K562 (cell line): ENCODE measurements around the gene GPRC5A. TPM values are rescaled to one million over a fixed set of nuclear protein-coding genes. Genes with fewer than 3 reads are reported as not detected.
A peak's percentile ranks its signal among the peaks of the same experiment; 100 is the strongest.

ENCODE experiments used
- ATAC-seq: fragments of 200-7000 bp; cut with Tn5 transposase; 3 replicates; pipeline ENCODE4 v1.9.1; 2020; ENCODE audit warnings: moderate library complexity
- BruUV-seq: library from RNA; stranded (reverse); fragments of 400-500 nt; replicated peaks from 2 replicates; lab custom pipeline; 2021; lab: Mats Ljungman, UMichigan
- CTCF ChIA-PET: fragments of 300-600 bp; formaldehyde crosslinking; extraction: SDS; loops from one replicate; lab custom pipeline; 2021; ENCODE audit warnings: low intra/inter-chr PET ratio; lab: Yijun Ruan, JAX
- POLR2A ChIA-PET: fragments of 300-600, 350-650 bp; sonication (Branson Sonifier 250); formaldehyde crosslinking; extraction: SDS; loops from one replicate; lab custom pipeline; 2021; ENCODE audit warnings: antibody characterized with exemption, inconsistent platforms; lab: Yijun Ruan, JAX
- DNase-seq, 4 experiments: peaks; one replicate each; pipeline versions ENCODE4 v3.0.0 to v3.0.0-alpha.2; 2011 to 2018; ENCODE audit warnings: low spot score in 3 of 4, mixed read lengths in 3 of 4; ENCODE audit errors: extremely low read depth in 1 of 4
- FAIRE-seq: peaks from 2 replicates; lab custom pipeline; 2011; peaks lifted over from hg19 to GRCh38; lab: Jason Lieb, UNC
- H2AFZ ChIP-seq: 2 replicates; pipeline ENCODE4 v1.6.0; 2011; ENCODE audit warnings: low read depth, low read length, control low read depth, inconsistent platforms
- H3K27ac ChIP-seq: fragments of 200-600 bp; 3 replicates; pipeline ENCODE4 v1.8.0; 2011; ENCODE audit warnings: low read depth, mild to moderate bottlenecking, control low read depth, inconsistent platforms, low read length, moderate library complexity, mixed read lengths; ENCODE audit errors: extremely low read depth
- H3K27me3 ChIP-seq, 2 experiments: fragments of 300-600 bp in 1 of 2; 2 replicates in 1 of 2; 3 replicates in 1 of 2; pipeline versions ENCODE4 v1.6.0 to v1.8.0; 2011; ENCODE audit warnings: inconsistent platforms in 2 of 2, low read length in 2 of 2, mild to moderate bottlenecking in 1 of 2, mixed read lengths in 1 of 2, moderate library complexity in 1 of 2; ENCODE audit not compliant: control insufficient read depth in 2 of 2, insufficient read depth in 2 of 2
- H3K36me3 ChIP-seq: fragments of 300-600 bp; 3 replicates; pipeline ENCODE4 v1.8.0; 2011; ENCODE audit warnings: mild to moderate bottlenecking, low read length, inconsistent platforms; ENCODE audit not compliant: control insufficient read depth, insufficient read depth
- H3K4me1 ChIP-seq, 2 experiments: fragments of 200-600 bp in 1 of 2; replicated peaks in 1 of 2; 2 replicates in 1 of 2; 3 replicates in 1 of 2; pipeline versions ENCODE4 v1.5.1 to v1.8.0; 2011; ENCODE audit warnings: inconsistent platforms in 2 of 2, low read length in 2 of 2, mild to moderate bottlenecking in 1 of 2, mixed read lengths in 1 of 2, moderate library complexity in 1 of 2; ENCODE audit not compliant: control insufficient read depth in 2 of 2, insufficient read depth in 2 of 2
- H3K4me2 ChIP-seq: 2 replicates; pipeline ENCODE4 v1.6.1; 2011; ENCODE audit warnings: low read length, control low read depth, inconsistent platforms, mixed read lengths; ENCODE audit not compliant: insufficient read depth
- H3K4me3 ChIP-seq: fragments of 200-600 bp; sonication (generic), shearing (Covaris generic); 2 replicates; pipeline ENCODE4 v1.5.1; 2016; ENCODE audit warnings: control low read depth, inconsistent platforms
- H3K79me2 ChIP-seq: fragments of 200-600 bp; 3 replicates; pipeline ENCODE4 v1.8.0; 2011; ENCODE audit warnings: low read length, inconsistent platforms; ENCODE audit not compliant: control insufficient read depth, insufficient read depth
- H3K9ac ChIP-seq, 2 experiments: 2 replicates each; pipeline versions ENCODE4 v1.6.0 to v1.6.1; 2011; ENCODE audit warnings: low read depth in 2 of 2, low read length in 2 of 2, control low read depth in 1 of 2, inconsistent platforms in 1 of 2, mild to moderate bottlenecking in 1 of 2, mixed read lengths in 1 of 2; ENCODE audit not compliant: insufficient read depth in 1 of 2
- H3K9me1 ChIP-seq: one replicate; pipeline ENCODE4 v1.6.0; 2011; ENCODE audit warnings: inconsistent platforms, mild to moderate bottlenecking, low read length, moderate library complexity; ENCODE audit not compliant: control insufficient read depth, insufficient read depth
- H3K9me3 ChIP-seq: replicated peaks from 2 replicates; pipeline ENCODE4 v1.5.1; 2011; ENCODE audit warnings: low read depth, low read length, inconsistent platforms; ENCODE audit not compliant: control insufficient read depth, insufficient read depth
- H4K20me1 ChIP-seq: replicated peaks from 2 replicates; pipeline ENCODE4 v1.6.1; 2011; ENCODE audit warnings: low read length, inconsistent platforms, mixed read lengths; ENCODE audit not compliant: control insufficient read depth, insufficient read depth
- ARID1B ChIP-seq: fragments of 450-650 bp; IDR thresholded peaks from 2 replicates; pipeline ENCODE4 v1.6.1; 2016; ENCODE audit warnings: antibody characterized with exemption, mild to moderate bottlenecking, inconsistent platforms
- ARID3B ChIP-seq: fragments of 250-450 bp; sonication (Bioruptor Pico); IDR thresholded peaks from 2 replicates; pipeline ENCODE4 v1.4.0; 2020; ENCODE audit warnings: borderline replicate concordance
- BACH1 ChIP-seq: fragments of 200-800 bp; sonication (Bioruptor generic); IDR thresholded peaks from 2 replicates; pipeline ENCODE4 v1.6.1; 2016; ENCODE audit warnings: missing genetic modification characterization, missing compliant biosample characterization
- C11orf30 ChIP-seq: fragments of 450-650 bp; IDR thresholded peaks from 2 replicates; pipeline ENCODE4 v1.6.1; 2016; ENCODE audit warnings: low read depth, mild to moderate bottlenecking
- CTBP1 ChIP-seq: fragments of 450-650 bp; IDR thresholded peaks from 2 replicates; pipeline ENCODE4 v1.6.1; 2016; ENCODE audit warnings: borderline replicate concordance
- DPF2 ChIP-seq: fragments of 450-650 bp; IDR thresholded peaks from 2 replicates; pipeline ENCODE4 v1.6.1; 2016
- FOSL1 ChIP-seq: fragments of 200-800 bp; sonication (Bioruptor generic); conservative IDR thresholded peaks from 2 replicates; pipeline ENCODE4 v1.6.1; 2016; ENCODE audit warnings: missing genetic modification characterization, missing compliant biosample characterization
- FOXA1 ChIP-seq: fragments of 450-650 bp; IDR thresholded peaks from 2 replicates; pipeline ENCODE4 v1.6.1; 2016; ENCODE audit warnings: mild to moderate bottlenecking, borderline replicate concordance
- FOXA3 ChIP-seq, 2 experiments: fragments of 450-650 bp in 1 of 2; sonication (generic) in 1 of 2; formaldehyde crosslinking; IDR thresholded peaks in 1 of 2; conservative IDR thresholded peaks in 1 of 2; 2 replicates each; pipeline versions ENCODE4 v1.4.0 to v1.8.0; 2020 to 2022; ENCODE audit warnings: mild to moderate bottlenecking in 2 of 2, missing genetic modification reagents in 1 of 2
- GTF2B ChIP-seq: IDR thresholded peaks from 2 replicates; pipeline ENCODE4 v1.6.1; 2011; ENCODE audit not compliant: insufficient read length; ENCODE audit errors: extremely low read depth
- JUND ChIP-seq, 2 experiments: IDR thresholded peaks; 2 replicates in 1 of 2; 3 replicates in 1 of 2; pipeline ENCODE4 v1.6.1; 2011; ENCODE audit warnings: borderline replicate concordance in 2 of 2, low read depth in 2 of 2, low read length in 2 of 2, improper control_type of control experiment in 1 of 2, missing biosample characterization in 1 of 2, missing genetic modification characterization in 1 of 2, missing genetic modification reagents in 1 of 2
- LEF1 ChIP-seq: fragments of 450-650 bp; IDR thresholded peaks from 2 replicates; pipeline ENCODE4 v1.6.1; 2016; ENCODE audit warnings: mild to moderate bottlenecking
- SLC30A9 ChIP-seq: fragments of 250-450 bp; sonication (Bioruptor Pico); IDR thresholded peaks from 2 replicates; pipeline ENCODE4 v1.8.0; 2022; ENCODE audit warnings: mild to moderate bottlenecking, moderate library complexity
- SMARCA4 ChIP-seq: fragments of 450-650 bp; IDR thresholded peaks from 2 replicates; pipeline ENCODE4 v1.6.1; 2016
- SMARCC2 ChIP-seq: fragments of 450-650 bp; IDR thresholded peaks from 2 replicates; pipeline ENCODE4 v1.6.1; 2017; ENCODE audit warnings: antibody characterized with exemption, moderate library complexity, mild to moderate bottlenecking, low read depth
- SMARCE1 ChIP-seq: fragments of 450-650 bp; IDR thresholded peaks from 2 replicates; pipeline ENCODE4 v1.7.1; 2016; ENCODE audit warnings: mild to moderate bottlenecking
- SOX6 ChIP-seq: fragments of 450-650 bp; IDR thresholded peaks from 2 replicates; pipeline ENCODE4 v1.6.1; 2014; ENCODE audit warnings: mild to moderate bottlenecking
- TCF3 ChIP-seq: sonication (generic); formaldehyde crosslinking; IDR thresholded peaks from 2 replicates; pipeline ENCODE4 v1.4.0; 2020; ENCODE audit warnings: mild to moderate bottlenecking, missing genetic modification reagents
- TEAD1 ChIP-seq, 2 experiments: fragments of 450-650 bp in 1 of 2; sonication (generic) in 1 of 2; formaldehyde crosslinking; IDR thresholded peaks; 2 replicates each; pipeline versions ENCODE4 v1.4.0 to v1.8.0; 2020 to 2022; ENCODE audit warnings: mild to moderate bottlenecking in 2 of 2, missing genetic modification reagents in 1 of 2
- ZEB2 ChIP-seq: fragments of 450-650 bp; IDR thresholded peaks from 2 replicates; pipeline ENCODE4 v1.6.1; 2016
- ZNF134 ChIP-seq: fragments of 250-450 bp; sonication (Bioruptor Pico); conservative IDR thresholded peaks from 2 replicates; pipeline ENCODE4 v1.4.0; 2020
- ZNF217 ChIP-seq: sonication (generic); formaldehyde crosslinking; IDR thresholded peaks from 2 replicates; pipeline ENCODE4 v1.8.0; 2022; ENCODE audit warnings: mild to moderate bottlenecking, missing genetic modification reagents
- ZSCAN32 ChIP-seq: fragments of 450-650 bp; formaldehyde crosslinking; IDR thresholded peaks from 2 replicates; pipeline ENCODE4 v1.4.0; 2020; ENCODE audit warnings: mild to moderate bottlenecking, moderate library complexity
- WGBS: fragments of 100-300 bp; shearing (Covaris generic); methylation state at CpG from one replicate; pipeline ENCODE4 v1.1.6; 2016; ENCODE audit warnings: low coverage, mixed read lengths; ENCODE audit not compliant: insufficient coverage; ENCODE audit errors: missing lambda C conversion rate; 5-methylcytosine and 5-hydroxymethylcytosine counted together
- in situ Hi-C: fragments of 300-500 bp; cut with MboI; formaldehyde crosslinking; loops from 4 replicates; pipeline ENCODE4 v1.15.0; 2018; ENCODE audit warnings: inconsistent platforms, mixed read lengths
- intact Hi-C: fragments of 100-400 bp; cut with micrococcal nuclease; formaldehyde crosslinking; loops from 2 replicates; pipeline ENCODE4 v1.14.2; 2022
- polyA plus RNA-seq, 8 experiments: library from polyadenylated mRNA; depleted of rRNA in 4 of 8; stranded (reverse) in 5 of 8; unstranded in 3 of 8; fragments of >200 nt; fragmentation: Nextera tagmentation in 2 of 8; fragmentation: Illumina TruSeq in 1 of 8; extraction: Ambion mirVana in 2 of 8; extraction: Trizol in 1 of 8; gene quantifications; 2 replicates each; pipeline versions ENCODE4 v1.2.1 to v1.2.3, GENCODE V29; 2011 to 2014; ENCODE audit warnings: inconsistent platforms in 1 of 8, missing spikeins in 1 of 8
- total RNA-seq, 7 experiments: library from RNA; depleted of rRNA in 6 of 7; stranded (reverse); fragments of >200 nt in 6 of 7; fragmentation: Illumina TruSeq in 2 of 7; extraction: Trizol in 2 of 7; gene quantifications; 2 replicates each; pipeline versions ENCODE4 v1.2.1 to v1.2.3, GENCODE V29; 2011 to 2021; ENCODE audit warnings: low replicate concordance in 1 of 7

GPRC5A gene
- total and polyA plus RNA-seq, 9 of the 15 experiments (the other 6 are each of a cell fraction or from before 2014, with no cell fraction given), result 0.01 to 0.64 (median 0.08) TPM; not detected in 6

- H3K4me3 ChIP-seq, result no peak overlapping the region
- BruUV-seq, result no TSS peak
- H2AFZ ChIP-seq, result no peak overlapping the region
- H4K20me1 ChIP-seq, result no peaks in the 10 kb centered on the region
- peak; percentile 20 to 23 (median 22) for DNase-seq
- no peaks in the 10 kb centered on the region for H3K79me2 ChIP-seq
- CTCF ChIA-PET, result no interaction called here
- 51% methylated on average over 6 of the region's 6 CpGs for WGBS
- POLR2A ChIA-PET, result no interaction called here
- H3K9me3 ChIP-seq, result no peaks in the 10 kb centered on the region
- FAIRE-seq, result no peak
- H3K4me2 ChIP-seq, result no peak overlapping the region
- peaks cover 0 to 11% of the 10 kb centered on the region in 2 experiments; a peak in 2 of 5 replicates for H3K27me3 ChIP-seq
- intact Hi-C loops (no loop called here), in situ Hi-C loops (no loop called here)
- ATAC-seq, result peak; percentile 71
- peaks cover 0 to 8% of the 10 kb centered on the region in 2 experiments; a peak in 2 of 5 replicates for H3K4me1 ChIP-seq
- no peaks in the 10 kb centered on the region for H3K9me1 ChIP-seq
- H3K36me3 ChIP-seq, result no peaks in the 10 kb centered on the region
- no peak overlapping the region for H3K9ac ChIP-seq
- no peak overlapping the region for H3K27ac ChIP-seq
- TF ChIP-seq SLC30A9 (CRISPR knock-in tag) (no peak), CTBP1 (no peak), SOX6 (peak; percentile 92), FOXA1 (peak; percentile 38; the same call in 1 of the 2 replicates), ZSCAN32 (CRISPR knock-in tag) (no peak), FOXA3 (CRISPR knock-in tag; conservative IDR thresholded peaks at IDR 0.05 in 1 of 2, IDR thresholded peaks at IDR 0.05 in 1 of 2) (peak in 1 of 2 experiments; percentile 82; a peak in 2 of 4 replicates), SMARCC2 (peak; percentile 74), JUND (IDR thresholded peaks at IDR 0.05; ENCODE audit: borderline replicate concordance, low read depth, low read length) (peak; percentile 81), JUND (tag; IDR thresholded peaks at IDR 0.05; ENCODE audit: borderline replicate concordance, low read depth, low read length) (peak; percentile 63; the same call in 1 of the 3 replicates), ZNF134 (CRISPR knock-in tag) (no peak), C11orf30 (peak; percentile 57), LEF1 (peak; percentile 30; the same call in 1 of the 2 replicates), ZNF217 (CRISPR knock-in tag) (no peak), ARID3B (CRISPR knock-in tag) (no peak), ARID1B (peak; percentile 79), DPF2 (peak; percentile 70), BACH1 (no peak), FOSL1 (tag) (peak; percentile 81), ZEB2 (0 out of 2 replicates have a peak, but pooled peaks have one; percentile 35), SMARCE1 (peak; percentile 84), GTF2B (no peak), TEAD1 (CRISPR knock-in tag; IDR thresholded peaks at IDR 0.05) (no peak), SMARCA4 (peak; percentile 83), TCF3 (CRISPR knock-in tag) (peak; percentile 41; the same call in 1 of the 2 replicates)
Observed at GRCh38 chr12:12883369-12884001, 7.9 kb upstream of the GPRC5A start.
